HepG2 (cell line): ENCODE results near the gene ACAT2. TPM values are rescaled to one million over a fixed set of nuclear protein-coding genes. Genes with fewer than 3 reads are reported as not detected.

Source experiments
- BHLHE40 ChIP-seq: IDR thresholded peaks from 2 replicates; pipeline ENCODE4 v1.6.1; 2011; ENCODE audit warnings: low read length, improper control_type of control experiment
- DMAP1 ChIP-seq: IDR thresholded peaks from 2 replicates; pipeline ENCODE4 v1.6.1; 2016
- FOXM1 ChIP-seq: sonication (generic); formaldehyde crosslinking; IDR thresholded peaks from 2 replicates; pipeline ENCODE4 v1.5.0; 2020; ENCODE audit warnings: missing genetic modification reagents
- JUNB ChIP-seq: sonication (generic); formaldehyde crosslinking; IDR thresholded peaks from 2 replicates; pipeline ENCODE4 v1.8.0; 2022; ENCODE audit warnings: missing genetic modification reagents, mild to moderate bottlenecking, borderline replicate concordance
- KLF15 ChIP-seq: sonication (generic); formaldehyde crosslinking; IDR thresholded peaks from 2 replicates; pipeline ENCODE4 v1.8.1; 2023; ENCODE audit warnings: borderline replicate concordance, mild to moderate bottlenecking, inconsistent platforms, missing genetic modification reagents, mixed read lengths
- MXD1 ChIP-seq: sonication (generic); formaldehyde crosslinking; IDR thresholded peaks from 2 replicates; pipeline ENCODE4 v1.4.0; 2020; ENCODE audit warnings: mild to moderate bottlenecking, missing genetic modification reagents
- PHF5A ChIP-seq: IDR thresholded peaks from one replicate; pipeline ENCODE4 v1.6.1; 2018; ENCODE audit warnings: low read depth, missing genetic modification reagents; ENCODE audit not compliant: unreplicated experiment
- PLSCR1 ChIP-seq: sonication (generic); formaldehyde crosslinking; IDR thresholded peaks from 2 replicates; pipeline ENCODE4 v1.5.0; 2020; ENCODE audit warnings: missing genetic modification reagents, mild to moderate bottlenecking, borderline replicate concordance
- ZBTB38 ChIP-seq: sonication (generic); formaldehyde crosslinking; IDR thresholded peaks from 2 replicates; pipeline ENCODE4 v1.5.1; 2020; ENCODE audit warnings: mild to moderate bottlenecking, missing genetic modification reagents
- ZFP91 ChIP-seq: sonication (generic); formaldehyde crosslinking; IDR thresholded peaks from 2 replicates; pipeline ENCODE4 v1.9.0; 2022; ENCODE audit warnings: missing genetic modification reagents, mild to moderate bottlenecking, borderline replicate concordance
- ZNF205 ChIP-seq: IDR thresholded peaks from 2 replicates; pipeline ENCODE4 v1.6.1; 2018; ENCODE audit warnings: missing biosample characterization, missing genetic modification reagents
- ZNF788 ChIP-seq: sonication (generic); formaldehyde crosslinking; IDR thresholded peaks from 2 replicates; pipeline ENCODE4 v1.5.0; 2020; ENCODE audit warnings: mild to moderate bottlenecking, missing genetic modification reagents, borderline replicate concordance
- polyA plus RNA-seq, 8 experiments: library from polyadenylated mRNA; depleted of rRNA in 3 of 8; stranded (reverse) in 7 of 8; unstranded in 1 of 8; fragments of >200 nt; fragmentation: Illumina TruSeq in 4 of 8; extraction: Trizol in 4 of 8; gene quantifications; 2 replicates each; pipeline versions ENCODE4 v1.2.1 to v1.2.3, GENCODE V29; 2011 to 2016; ENCODE audit warnings: low read depth in 4 of 8, missing spikeins in 1 of 8, mixed read lengths in 1 of 8; ENCODE audit not compliant: insufficient read depth in 1 of 8
- total RNA-seq, 5 experiments: library from RNA; depleted of rRNA; stranded (reverse); fragments of >200 nt; fragmentation: Illumina TruSeq; extraction: Trizol; gene quantifications; 2 replicates each; pipeline ENCODE4 v1.2.3, GENCODE V29; 2016; ENCODE audit warnings: low read depth in 1 of 5
- TF ChIP-seq, protein P1 (sequence below): sonication (generic); formaldehyde crosslinking; IDR thresholded peaks from 2 replicates; pipeline ENCODE4 v1.9.0; 2021; ENCODE audit warnings: mild to moderate bottlenecking, missing genetic modification reagents
- TF ChIP-seq, protein P2 (sequence below): sonication (generic); formaldehyde crosslinking; IDR thresholded peaks from 2 replicates; pipeline ENCODE4 v1.5.0; 2020; ENCODE audit warnings: mild to moderate bottlenecking, missing genetic modification reagents
- TF ChIP-seq, protein P3 (sequence below): sonication (generic); formaldehyde crosslinking; IDR thresholded peaks from 2 replicates; pipeline ENCODE4 v1.8.0; 2022; ENCODE audit warnings: mild to moderate bottlenecking, missing genetic modification reagents, moderate library complexity

Gene ACAT2
- total and polyA plus RNA-seq, 2 of the 13 experiments (the other 11 are each of a cell fraction or from before 2014, with no cell fraction given) = 121 to 534 TPM

- TF ChIP-seq ZFP91 (peak; percentile 70), BHLHE40 (no peak), JUNB (CRISPR knock-in tag) (no peak), FOXM1 (CRISPR knock-in tag) (no peak), ZBTB38 (CRISPR knock-in tag) (no peak), ZNF205 (CRISPR knock-in tag) (no peak), PHF5A (no peak), ZNF788 (CRISPR knock-in tag) (peak; percentile 69; the same call in 1 of the 2 replicates), KLF15 (CRISPR knock-in tag) (no peak; the same call in 1 of the 2 replicates), PLSCR1 (CRISPR knock-in tag) (no peak), MXD1 (CRISPR knock-in tag) (no peak), DMAP1 (CRISPR knock-in tag) (peak; percentile 58; the same call in 1 of the 2 replicates)
- TF ChIP-seq, protein P1, sequence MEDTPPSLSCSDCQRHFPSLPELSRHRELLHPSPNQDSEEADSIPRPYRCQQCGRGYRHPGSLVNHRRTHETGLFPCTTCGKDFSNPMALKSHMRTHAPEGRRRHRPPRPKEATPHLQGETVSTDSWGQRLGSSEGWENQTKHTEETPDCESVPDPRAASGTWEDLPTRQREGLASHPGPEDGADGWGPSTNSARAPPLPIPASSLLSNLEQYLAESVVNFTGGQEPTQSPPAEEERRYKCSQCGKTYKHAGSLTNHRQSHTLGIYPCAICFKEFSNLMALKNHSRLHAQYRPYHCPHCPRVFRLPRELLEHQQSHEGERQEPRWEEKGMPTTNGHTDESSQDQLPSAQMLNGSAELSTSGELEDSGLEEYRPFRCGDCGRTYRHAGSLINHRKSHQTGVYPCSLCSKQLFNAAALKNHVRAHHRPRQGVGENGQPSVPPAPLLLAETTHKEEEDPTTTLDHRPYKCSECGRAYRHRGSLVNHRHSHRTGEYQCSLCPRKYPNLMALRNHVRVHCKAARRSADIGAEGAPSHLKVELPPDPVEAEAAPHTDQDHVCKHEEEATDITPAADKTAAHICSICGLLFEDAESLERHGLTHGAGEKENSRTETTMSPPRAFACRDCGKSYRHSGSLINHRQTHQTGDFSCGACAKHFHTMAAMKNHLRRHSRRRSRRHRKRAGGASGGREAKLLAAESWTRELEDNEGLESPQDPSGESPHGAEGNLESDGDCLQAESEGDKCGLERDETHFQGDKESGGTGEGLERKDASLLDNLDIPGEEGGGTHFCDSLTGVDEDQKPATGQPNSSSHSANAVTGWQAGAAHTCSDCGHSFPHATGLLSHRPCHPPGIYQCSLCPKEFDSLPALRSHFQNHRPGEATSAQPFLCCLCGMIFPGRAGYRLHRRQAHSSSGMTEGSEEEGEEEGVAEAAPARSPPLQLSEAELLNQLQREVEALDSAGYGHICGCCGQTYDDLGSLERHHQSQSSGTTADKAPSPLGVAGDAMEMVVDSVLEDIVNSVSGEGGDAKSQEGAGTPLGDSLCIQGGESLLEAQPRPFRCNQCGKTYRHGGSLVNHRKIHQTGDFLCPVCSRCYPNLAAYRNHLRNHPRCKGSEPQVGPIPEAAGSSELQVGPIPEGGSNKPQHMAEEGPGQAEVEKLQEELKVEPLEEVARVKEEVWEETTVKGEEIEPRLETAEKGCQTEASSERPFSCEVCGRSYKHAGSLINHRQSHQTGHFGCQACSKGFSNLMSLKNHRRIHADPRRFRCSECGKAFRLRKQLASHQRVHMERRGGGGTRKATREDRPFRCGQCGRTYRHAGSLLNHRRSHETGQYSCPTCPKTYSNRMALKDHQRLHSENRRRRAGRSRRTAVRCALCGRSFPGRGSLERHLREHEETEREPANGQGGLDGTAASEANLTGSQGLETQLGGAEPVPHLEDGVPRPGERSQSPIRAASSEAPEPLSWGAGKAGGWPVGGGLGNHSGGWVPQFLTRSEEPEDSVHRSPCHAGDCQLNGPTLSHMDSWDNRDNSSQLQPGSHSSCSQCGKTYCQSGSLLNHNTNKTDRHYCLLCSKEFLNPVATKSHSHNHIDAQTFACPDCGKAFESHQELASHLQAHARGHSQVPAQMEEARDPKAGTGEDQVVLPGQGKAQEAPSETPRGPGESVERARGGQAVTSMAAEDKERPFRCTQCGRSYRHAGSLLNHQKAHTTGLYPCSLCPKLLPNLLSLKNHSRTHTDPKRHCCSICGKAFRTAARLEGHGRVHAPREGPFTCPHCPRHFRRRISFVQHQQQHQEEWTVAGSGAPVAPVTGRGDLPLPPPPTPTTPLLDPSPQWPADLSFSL (CRISPR knock-in tag) = no peak
- TF ChIP-seq, protein P2, sequence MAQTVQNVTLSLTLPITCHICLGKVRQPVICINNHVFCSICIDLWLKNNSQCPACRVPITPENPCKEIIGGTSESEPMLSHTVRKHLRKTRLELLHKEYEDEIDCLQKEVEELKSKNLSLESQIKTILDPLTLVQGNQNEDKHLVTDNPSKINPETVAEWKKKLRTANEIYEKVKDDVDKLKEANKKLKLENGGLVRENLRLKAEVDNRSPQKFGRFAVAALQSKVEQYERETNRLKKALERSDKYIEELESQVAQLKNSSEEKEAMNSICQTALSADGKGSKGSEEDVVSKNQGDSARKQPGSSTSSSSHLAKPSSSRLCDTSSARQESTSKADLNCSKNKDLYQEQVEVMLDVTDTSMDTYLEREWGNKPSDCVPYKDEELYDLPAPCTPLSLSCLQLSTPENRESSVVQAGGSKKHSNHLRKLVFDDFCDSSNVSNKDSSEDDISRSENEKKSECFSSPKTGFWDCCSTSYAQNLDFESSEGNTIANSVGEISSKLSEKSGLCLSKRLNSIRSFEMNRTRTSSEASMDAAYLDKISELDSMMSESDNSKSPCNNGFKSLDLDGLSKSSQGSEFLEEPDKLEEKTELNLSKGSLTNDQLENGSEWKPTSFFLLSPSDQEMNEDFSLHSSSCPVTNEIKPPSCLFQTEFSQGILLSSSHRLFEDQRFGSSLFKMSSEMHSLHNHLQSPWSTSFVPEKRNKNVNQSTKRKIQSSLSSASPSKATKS = no peak
- TF ChIP-seq, protein P3, sequence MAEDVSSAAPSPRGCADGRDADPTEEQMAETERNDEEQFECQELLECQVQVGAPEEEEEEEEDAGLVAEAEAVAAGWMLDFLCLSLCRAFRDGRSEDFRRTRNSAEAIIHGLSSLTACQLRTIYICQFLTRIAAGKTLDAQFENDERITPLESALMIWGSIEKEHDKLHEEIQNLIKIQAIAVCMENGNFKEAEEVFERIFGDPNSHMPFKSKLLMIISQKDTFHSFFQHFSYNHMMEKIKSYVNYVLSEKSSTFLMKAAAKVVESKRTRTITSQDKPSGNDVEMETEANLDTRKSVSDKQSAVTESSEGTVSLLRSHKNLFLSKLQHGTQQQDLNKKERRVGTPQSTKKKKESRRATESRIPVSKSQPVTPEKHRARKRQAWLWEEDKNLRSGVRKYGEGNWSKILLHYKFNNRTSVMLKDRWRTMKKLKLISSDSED (CRISPR knock-in tag) = no peak
Measured at GRCh38 chr6:159790149-159790955, 28.5 kb downstream of the ACAT2 start, which contains the start of gene MRPL18 (continued).
